Cerebellar nuclear complex (tissue), 1 donor: ENCODE data around the gene SEMA4D.

Source experiments
- DNase-seq, 2 experiments: peaks; one replicate each; lab custom pipeline; 2025; lab: John Stamatoyannopoulos, UW

SEMA4D gene

DNA sequence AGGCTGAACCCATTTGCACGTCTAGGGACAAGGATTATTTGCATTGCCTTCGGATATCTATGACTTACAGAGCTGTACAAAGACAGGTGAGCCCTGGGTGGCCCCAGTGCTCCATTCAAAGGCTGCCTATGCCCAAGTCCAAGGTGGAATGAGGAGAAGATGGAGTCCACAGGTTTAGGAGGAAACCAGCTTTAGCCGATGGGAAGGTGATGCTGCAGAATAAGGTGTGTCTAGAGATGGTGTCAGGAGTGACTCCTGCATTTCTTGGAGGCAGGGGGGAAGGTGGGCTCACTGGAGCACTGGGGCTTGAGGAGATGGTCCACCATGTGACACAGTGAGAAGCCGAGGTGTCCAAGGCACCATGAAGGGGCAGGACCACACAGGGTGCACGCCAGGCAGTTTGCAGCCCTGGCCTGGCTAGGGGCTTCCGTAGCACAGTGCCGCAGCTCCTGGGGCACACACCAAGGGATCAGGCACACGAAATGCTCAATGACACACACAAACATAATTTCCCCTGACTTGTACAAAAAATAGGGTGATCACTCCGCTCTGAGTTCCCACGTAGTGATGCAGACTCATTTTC, 32.1 kb downstream of the SEMA4D start:
- DNase-seq, result no peak

DNA sequence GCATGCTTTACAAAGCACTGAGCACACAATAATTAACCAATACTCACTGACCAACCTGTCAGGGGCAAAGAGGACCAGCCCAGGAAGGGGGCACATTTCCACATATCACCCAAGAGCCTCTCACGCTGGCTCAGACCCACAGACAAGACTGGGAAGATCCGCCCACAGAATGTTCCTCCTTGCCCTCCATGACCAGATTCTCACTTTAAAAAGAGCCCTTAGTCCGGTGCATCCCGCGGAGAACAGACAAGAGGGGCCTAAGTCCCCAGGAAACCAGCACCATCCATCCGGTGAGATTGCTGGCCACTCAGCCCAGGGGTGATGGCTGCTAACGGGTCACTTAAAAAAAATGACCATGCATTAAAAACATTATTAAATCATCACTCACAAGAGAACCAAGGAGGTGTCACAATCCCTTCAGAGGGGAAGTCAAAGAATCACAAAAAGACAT, 32.9 kb downstream of the SEMA4D start:
- no peak for DNase-seq

DNA sequence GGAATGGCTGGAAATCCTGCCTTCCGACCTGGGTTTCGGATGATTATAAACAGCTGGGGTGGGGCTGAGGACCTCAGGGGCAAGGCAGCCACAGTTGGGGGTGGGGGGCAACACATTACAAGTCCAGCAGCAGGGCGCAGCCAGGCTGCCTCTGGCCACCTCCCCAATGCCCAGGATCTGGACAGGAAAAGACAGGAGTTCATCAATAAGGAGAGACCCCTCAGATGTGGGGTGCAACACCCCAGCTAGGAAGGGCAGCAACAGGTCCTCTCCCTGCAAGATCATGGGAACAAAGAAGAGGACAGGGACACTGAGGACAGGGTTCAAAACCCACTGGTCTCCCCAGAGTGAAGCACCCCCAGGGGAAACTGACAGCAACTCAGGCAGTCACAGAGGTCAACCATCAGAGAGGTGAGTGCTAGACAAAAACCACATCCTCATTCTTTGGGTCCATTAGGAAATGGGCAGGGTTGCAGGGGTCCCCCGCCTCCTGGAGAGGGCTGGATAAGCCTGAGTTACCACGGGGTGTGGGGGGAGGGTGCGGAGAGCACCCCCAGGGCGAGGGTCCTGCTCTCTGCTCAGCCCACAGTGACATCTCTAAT, 33.5 kb downstream of the SEMA4D start:
- DNase-seq, result no peak

DNA sequence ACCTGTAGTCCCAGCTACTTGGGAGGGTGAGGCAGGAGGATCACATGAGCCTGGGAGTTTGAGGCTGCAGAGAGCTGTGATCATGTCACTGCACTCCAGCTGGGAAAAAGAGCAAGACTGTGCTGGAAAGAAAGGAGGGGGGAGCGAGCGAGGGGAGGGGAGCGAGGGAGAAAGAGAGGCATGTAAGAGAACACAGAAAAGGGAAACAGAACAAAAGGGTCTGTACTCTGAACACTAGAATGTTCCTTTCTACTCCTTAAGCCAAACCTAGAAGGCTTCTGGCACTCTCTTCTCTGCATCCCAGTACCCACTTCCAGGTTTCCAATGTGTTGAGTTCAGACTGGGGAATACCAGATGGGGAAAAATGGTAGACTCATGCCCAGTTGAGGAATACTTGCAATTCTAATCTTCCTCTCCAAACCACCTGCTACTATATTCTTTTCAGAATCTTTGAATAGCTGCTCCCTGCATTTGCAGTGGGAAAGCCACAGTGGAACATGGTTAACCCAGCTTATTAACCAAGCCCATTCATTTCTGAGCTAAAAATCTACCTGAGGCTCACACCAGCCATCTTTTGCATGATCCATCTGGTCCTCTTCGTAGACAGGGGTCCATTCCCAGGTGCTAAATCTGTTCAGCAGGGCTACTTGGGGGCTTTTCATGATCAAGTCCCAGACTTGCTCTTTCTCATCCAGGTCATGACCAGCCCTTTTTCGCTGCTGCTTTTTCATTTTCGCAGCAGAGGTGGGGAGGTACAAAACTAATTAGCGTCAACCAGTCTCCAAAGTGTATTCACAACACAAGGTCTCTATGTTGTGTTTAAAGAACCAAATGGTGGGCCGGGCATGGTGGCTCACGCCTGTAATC, 34.9 kb downstream of the SEMA4D start:
- no peak for DNase-seq

DNA sequence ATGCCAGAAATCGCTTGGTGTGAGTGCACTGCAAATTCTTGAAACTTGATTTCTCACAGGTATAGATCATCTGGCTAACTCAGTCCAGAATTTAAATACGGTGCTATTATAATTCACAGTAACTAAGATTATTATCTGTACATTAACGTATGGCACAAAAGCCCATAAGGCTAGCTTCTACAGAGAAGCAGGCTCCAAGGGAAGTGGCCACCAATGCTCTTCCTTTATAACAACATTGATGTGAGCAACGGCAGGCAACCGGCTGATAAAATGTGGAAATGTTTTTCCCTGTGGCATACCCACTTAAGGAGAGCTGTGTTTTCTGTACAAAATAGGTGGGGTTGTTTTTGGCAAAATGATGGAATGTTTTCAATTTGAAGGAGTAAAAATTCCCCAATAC, 35.7 kb downstream of the SEMA4D start:
- no peak for DNase-seq

DNA sequence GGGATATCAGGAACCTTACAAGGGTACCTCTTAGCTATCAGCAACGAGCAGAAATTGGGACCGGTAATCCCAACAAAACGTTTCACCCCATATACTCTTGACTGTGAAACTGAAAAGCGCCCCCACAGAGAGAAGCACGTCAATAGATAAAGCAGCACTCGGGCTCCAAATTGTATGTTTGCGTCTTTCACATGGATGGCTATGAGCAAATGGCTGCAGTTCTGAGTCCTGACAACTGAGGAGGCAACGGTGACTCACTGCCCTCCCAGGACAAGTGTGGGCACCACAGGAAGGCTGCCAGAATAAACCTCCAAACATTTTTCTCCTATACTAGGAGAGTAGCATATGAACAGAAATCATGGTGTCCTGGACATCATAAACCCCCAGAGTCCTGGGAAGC, 36.6 kb downstream of the SEMA4D start:
- no peak for DNase-seq

DNA sequence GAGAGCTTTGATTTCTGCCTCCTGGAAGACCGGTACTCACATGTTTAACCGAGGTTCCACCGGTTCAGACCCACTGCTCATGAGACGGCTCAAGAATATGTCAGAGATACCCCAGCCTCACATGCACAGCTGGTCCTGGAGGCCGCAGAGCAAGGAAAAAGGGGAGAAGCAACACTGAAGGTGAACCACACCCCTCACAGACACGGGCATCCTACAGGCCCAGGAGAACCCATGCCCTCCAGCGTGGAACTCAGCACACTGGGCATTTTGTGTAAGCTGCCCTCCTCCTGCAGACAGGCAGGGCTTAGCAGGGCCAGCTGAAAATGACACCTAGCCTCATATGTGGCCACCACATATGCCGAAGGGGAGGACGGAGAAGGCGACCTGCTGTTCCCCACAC, 37.4 kb downstream of the SEMA4D start:
- DNase-seq, result no peak

DNA sequence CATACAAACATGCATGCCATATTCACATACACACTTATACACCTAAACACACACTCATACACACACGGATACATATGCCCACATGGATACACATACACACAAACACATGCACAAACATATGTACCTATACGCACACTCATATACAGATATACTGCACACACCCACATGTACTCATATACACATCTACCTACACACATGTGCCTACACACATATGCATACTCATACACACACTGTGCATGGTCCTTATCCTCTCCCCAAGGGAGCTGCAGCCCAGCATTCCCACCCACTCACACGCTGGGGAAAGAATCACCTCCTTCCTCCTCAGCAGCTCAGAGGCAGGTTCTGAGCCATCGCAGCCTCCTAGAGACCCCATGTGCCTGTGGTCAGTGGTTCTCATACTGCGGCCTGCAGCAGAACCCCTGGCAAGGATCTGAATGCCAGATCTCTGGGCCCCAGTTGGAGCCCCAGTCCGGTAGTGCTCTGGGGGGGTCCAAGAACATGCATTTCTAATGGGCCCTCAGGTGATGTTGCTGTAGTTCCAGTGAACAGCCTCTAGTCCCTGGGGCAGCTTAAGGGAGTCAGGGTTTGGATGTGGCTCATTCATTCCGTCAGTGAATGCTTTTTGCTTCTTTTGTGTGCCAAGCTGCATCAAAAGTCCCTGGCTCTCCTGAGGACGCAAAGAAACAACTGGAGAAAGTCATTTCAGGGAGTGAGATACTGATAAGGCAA, 39.0 kb downstream of the SEMA4D start:
- DNase-seq, result no peak

DNA sequence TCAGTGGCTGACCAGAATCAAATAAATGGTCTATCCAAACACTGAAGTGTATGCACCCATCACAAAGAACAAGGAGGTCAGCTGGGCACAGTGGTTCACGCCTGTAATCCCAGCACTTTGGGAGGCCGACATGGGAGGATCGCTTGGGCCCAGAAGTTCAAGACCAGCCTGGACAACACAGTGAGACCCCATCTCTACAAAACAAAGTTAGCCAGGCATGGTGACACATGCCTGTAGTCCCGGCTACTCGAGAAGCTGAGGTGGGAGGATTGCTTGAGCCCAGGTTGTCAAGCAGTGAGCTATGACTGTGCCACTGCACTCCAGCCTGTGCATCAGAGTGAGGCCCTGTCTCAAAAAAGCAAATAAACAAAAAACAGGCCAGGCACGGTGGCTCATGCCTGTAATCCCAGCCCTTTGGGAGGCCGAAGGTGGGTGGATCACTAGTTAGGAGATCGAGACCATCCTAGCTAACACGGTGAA, 40.5 kb downstream of the SEMA4D start:
- no peak for DNase-seq

DNA sequence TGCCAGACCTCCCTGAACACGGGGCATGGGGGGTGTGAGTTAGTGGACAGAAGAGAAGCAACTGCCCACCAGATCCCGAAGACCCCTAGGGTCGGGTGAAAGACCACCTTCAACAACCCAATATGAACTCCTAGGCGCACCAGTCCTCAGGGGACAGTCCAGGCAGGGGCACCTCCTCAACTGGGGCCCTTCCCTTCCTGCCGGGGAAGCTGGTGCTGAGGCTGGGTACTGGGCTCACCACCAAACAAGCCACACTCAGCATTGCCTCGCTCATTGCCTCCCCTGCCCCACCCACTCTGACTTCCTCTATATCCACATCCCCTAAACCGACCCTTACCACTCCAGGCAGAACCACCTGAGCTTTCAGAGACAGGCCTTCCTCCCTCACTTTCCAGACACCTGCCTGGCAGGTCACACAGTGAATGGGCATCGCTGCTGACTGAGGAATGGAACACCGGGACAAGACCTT, 42.5 kb downstream of the SEMA4D start:
- no peak for DNase-seq

DNA sequence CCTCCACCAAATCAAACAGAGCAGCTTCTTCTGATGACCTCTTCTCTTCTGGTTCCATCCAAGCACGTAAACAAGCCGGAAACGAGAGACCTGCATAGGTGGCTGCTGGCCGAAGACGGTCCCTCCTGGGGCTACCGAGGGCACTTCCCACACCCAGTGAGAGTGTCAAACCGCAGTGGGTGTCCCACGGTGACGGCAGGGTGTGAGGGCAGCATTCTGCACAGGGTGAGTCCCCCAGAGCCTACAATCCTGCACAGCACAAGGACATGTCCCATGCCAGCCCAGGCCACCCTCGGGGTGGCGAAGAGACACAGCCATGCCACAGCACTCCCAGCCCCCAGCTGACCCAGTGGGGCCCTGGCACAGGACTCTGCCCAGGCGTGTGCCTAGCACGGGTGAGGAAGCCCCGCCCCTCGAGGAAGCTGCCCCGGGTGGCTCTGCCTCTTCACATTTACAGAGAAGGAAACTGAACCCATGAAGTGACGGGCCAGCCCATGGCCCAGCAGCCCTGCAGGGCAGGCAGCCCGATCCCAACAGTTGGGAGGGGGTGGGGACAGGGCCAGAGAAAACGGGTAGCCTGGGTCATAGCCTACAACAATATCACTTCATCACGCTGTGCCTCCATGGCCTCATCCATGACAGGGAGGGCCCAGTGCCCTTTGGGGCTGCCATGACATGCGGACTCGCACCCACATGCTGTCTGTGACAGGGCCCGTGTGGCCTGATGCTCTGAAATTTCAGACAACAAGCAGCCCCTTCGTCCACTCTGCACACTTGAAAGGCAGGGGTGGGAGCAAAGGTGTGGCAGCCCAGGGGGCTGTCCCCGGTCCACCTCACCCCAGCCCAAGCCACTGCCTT, 43.2 kb downstream of the SEMA4D start:
- DNase-seq, result no peak

DNA sequence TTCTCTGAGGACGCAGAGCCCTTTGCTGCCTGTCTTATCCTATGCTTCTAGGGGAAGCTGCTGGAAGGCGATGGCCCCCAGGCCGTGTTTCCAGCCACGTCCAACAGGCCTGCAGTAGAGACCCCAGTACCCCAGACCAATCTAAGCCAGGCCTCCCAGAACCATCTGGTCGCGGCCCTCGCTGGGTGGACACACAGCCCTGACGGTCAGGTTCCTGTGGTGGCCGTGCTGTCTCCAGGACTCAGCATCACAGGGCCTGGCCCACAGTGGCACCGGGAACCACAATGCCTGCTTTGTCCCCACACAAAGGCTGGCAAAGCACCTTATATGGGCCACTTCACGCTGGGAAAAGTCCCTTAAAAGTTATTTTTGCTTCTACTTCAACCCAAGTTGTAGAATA, 44.5 kb downstream of the SEMA4D start:
- no peak for DNase-seq

DNA sequence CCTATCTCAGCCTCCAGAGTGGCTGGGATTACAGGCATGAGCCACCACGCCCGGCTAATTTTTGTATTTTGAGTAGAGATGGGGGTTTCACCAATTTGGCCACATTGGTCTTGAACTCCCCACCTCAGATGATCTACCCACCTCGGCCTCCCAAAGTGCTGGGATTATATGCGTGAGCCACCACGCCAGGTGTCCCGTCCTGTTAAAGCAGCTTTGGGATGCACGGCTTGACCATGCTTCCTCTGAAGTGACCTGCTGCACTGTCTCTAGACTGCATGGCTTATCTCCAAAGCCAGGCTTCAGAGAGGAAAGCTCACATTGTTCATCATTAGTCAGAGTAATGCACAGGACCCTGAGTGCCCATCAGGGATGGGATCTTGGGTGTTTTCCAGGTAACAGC, 45.4 kb downstream of the SEMA4D start:
- no peak for DNase-seq

DNA sequence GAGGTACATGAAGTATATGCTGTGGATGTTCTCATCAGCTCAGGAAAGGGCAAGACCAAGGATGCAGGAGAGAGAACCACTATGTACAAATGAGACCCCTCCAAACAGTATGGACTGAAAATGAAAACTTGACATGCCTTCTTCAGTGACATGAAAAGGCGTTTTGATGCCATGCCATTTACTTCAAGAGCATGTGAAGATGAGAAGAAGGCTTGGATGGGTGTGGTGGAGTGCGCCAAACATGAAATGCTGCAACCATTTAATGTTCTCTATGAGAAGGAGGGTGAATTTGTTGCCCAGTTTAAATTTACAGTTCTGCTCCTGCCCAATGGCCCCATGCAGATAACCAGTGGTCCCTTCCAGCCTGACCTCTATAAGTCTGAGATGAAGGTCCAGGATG, 47.7 kb downstream of the SEMA4D start:
- DNase-seq, result no peak

DNA sequence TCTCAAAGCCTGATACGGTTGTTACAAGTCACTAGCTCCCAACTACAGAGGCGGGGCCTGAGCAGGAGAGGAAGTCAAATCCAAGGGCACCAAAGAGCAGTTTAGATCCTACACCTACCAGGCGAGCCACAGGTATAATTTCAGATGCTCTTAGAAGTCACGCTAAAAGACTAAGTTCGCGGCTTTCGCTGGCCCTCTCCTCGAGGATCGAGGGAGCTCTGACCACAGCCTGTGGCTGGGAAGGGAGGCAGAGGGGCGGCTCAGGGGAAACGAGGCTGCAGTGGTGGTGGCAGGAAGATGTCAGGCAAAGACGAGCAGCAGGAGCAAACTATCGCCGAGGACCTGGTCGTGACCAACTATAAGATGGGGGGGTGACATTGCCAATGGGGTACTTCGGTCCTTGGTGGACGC, 48.6 kb downstream of the SEMA4D start:
- DNase-seq, result no peak

DNA sequence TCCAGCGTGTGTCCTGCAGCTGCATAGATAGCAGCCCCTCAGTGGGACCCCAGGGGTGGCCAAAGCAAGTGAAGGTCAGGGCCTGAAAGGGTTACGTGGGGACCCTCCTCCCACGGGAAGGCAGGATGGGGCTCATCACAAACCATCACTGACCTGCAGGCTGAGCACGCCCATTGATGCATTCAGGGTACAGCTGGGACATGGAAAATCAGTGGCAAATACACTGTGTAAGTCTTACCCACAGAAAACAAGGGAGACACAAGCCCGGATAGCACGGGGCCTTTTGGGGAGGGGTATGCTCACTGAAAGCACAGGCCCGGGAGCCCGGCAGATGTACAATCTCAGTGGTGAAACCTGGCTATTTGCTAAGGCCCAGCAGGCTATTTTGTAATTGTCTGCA, 49.1 kb downstream of the SEMA4D start:
- no peak for DNase-seq

DNA sequence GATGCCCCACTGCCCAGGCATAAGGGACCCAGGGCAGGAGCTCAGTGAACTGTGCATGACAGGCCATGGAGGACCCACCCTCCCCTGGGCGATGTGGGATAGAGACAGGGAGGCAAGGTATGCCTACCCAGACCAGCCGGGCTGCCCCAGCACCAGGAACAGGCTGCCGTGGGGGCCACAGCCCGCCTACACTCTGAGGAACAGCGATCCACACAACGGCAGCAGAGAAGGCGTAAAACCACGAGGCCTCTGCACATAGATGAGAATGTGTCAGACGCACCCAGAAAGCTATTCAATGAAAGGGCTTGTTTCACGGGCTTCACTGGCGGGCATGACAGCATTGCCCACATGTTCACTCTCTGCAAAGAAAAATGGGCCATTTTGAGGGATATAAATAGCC, 49.5 kb downstream of the SEMA4D start:
- DNase-seq, result no peak

DNA sequence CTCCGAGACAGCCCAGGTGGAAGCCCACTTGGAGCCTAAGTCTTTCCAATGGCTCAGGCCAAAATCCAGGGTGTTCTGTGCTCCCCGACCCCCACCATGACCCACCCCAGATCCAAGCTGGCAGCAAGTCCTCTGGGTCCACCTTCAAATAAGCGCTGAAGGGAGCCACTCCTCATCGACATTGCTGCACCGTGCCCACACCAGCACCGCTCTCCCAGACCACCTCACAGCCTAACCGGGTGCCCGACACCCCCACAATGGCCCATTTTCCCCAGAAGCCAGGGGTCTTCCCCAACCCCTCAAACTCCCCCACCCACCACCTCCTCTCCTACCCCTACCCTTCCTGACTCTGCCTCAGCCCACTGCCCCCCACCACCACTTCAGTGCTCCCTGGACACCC, 50.5 kb downstream of the SEMA4D start:
- DNase-seq, result no peak

DNA sequence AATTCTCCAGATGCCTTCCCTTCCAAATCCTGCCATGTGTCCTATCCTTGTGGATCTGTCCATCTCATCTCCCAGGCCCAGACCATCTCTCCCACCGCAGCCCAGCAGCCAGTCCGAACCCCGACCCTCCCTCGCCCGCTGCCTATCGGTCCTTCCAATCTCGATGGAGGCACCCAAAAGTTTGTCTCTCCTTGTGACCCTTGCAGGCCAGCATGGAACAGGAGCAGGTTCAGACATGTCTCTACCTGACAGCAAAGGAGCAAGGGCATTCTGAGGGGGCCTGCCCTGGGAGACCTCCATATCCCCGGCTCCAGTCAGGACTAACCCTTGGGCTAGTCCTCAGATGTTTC, 51.0 kb downstream of the SEMA4D start:
- DNase-seq, result no peak

DNA sequence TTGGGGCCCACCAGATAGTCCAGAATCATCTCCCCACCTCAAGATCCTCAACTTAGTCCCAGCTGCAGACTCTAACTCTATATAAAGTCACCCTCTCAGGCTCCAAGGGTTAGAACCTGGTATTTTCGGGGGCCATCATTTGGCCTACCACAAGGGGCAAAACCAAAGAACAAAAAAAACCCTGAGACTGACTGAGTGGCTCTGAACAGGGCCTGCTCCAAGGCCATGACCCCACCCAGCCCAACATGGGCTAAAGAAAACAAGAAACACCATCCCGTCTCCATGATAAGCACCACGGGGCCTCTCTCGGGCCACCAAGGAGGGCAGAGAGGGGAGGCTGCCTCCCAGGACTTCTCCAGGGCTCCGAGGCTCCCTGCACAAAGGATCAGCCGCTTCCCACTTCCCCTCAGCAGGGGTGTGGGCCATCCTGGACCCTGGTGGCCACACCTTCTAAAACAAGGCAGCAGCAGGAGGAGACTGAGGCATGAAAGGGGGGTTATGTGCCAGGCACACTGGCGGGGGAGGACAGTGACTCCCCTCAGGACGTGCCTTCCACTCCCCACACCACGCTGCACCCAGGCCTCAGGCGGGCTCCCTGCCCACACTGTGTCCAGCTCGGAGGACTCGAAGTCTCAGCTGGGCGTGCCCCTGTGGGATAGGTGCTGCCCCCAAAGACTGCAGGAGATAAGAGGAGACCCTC, 51.5 kb downstream of the SEMA4D start:
- no peak for DNase-seq

DNA sequence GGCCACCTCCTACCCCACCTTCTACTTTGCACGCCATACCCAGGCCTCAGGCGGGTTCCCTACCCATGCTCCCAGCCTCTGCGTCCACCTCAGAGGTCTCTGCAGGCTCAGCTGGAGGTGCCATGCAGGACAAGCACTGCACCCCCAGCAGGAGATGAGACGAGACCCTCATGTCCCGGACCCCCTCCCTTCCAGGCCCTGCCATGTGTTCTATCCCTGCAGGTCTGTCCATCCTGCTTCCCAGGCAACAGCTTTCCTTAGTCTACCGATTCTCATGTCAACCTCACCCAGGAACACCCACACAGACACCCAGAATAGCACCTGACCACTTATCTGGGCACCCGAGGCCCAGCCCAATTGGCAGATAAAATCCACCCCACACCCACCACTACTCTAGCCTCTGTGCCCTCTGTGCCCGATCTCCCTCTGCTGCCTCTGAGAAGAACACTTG, 52.1 kb downstream of the SEMA4D start:
- DNase-seq, result no peak
